ENCODE data around the gene SAMD4A. TPM values are rescaled to one million over a fixed set of nuclear protein-coding genes. Genes with fewer than 3 reads are reported as not detected.

The SAMD4A gene
- total RNA-seq, 1 donor from 2014 or later: 30.0 TPM

GRCh38 chr14:54812617-54813016 lies 245.7 kb downstream of the SAMD4A start:
- no peaks in the 10 kb centered on the region for H3K36me3 Mint-ChIP-seq
- H3K9me3 Mint-ChIP-seq: no peaks in the 10 kb centered on the region
- H3K27ac Mint-ChIP-seq: no peak overlapping the region
- peaks cover 3% of the 10 kb centered on the region for H3K27me3 Mint-ChIP-seq (ENCODE audit: low read depth)
- no peak for DNase-seq (ENCODE audit: low spot score in 2 of 2, unreplicated experiment in 2 of 2)
- TF ChIP-seq CTCF (IDR thresholded peaks at IDR 0.05; ENCODE audit: unreplicated experiment): no peak
- H3K4me3 Mint-ChIP-seq: no peak overlapping the region
- H3K4me1 Mint-ChIP-seq: peaks cover 9% of the 10 kb centered on the region

- H3K27me3 Mint-ChIP-seq (ENCODE audit: low read depth): peaks cover 3% of the 10 kb centered on the region
- peaks cover 7% of the 10 kb centered on the region for H3K4me1 Mint-ChIP-seq
- TF ChIP-seq CTCF (IDR thresholded peaks at IDR 0.05; ENCODE audit: unreplicated experiment): no peak
- DNase-seq (ENCODE audit: low spot score in 2 of 2, unreplicated experiment in 2 of 2): no peak
- no peak overlapping the region for H3K4me3 Mint-ChIP-seq
- no peak overlapping the region for H3K27ac Mint-ChIP-seq
- no peaks in the 10 kb centered on the region for H3K36me3 Mint-ChIP-seq
- no peaks in the 10 kb centered on the region for H3K9me3 Mint-ChIP-seq
These were observed 246.2 kb downstream of the SAMD4A start for GRCh38 chr14:54813081-54813480.

- Mint-ChIP-seq H3K27ac (no peak overlapping the region), H3K9me3 (no peaks in the 10 kb centered on the region), H3K27me3 (ENCODE audit: low read depth) (peaks cover 3% of the 10 kb centered on the region), H3K4me3 (no peak overlapping the region), H3K4me1 (peaks cover 16% of the 10 kb centered on the region), H3K36me3 (no peaks in the 10 kb centered on the region)
- no peak for DNase-seq (ENCODE audit: low spot score in 2 of 2, unreplicated experiment in 2 of 2)
- no peak for TF ChIP-seq CTCF (IDR thresholded peaks at IDR 0.05; ENCODE audit: unreplicated experiment)
These were observed 247.1 kb downstream of the SAMD4A start for GRCh38 chr14:54814076-54814475.

GRCh38 chr14:54815016-54815415 lies 248.1 kb downstream of the SAMD4A start:
- Mint-ChIP-seq H3K9me3 (no peaks in the 10 kb centered on the region), H3K4me3 (no peak overlapping the region), H3K27me3 (ENCODE audit: low read depth) (peaks cover 3% of the 10 kb centered on the region), H3K36me3 (no peaks in the 10 kb centered on the region), H3K4me1 (peaks cover 16% of the 10 kb centered on the region), H3K27ac (no peak overlapping the region)
- TF ChIP-seq CTCF (IDR thresholded peaks at IDR 0.05; ENCODE audit: unreplicated experiment): no peak
- no peak for DNase-seq (ENCODE audit: low spot score in 2 of 2, unreplicated experiment in 2 of 2)

- H3K27ac Mint-ChIP-seq: no peak overlapping the region
- H3K4me1 Mint-ChIP-seq: peaks cover 16% of the 10 kb centered on the region
- H3K27me3 Mint-ChIP-seq (ENCODE audit: low read depth): peaks cover 3% of the 10 kb centered on the region
- H3K36me3 Mint-ChIP-seq: no peaks in the 10 kb centered on the region
- DNase-seq (ENCODE audit: low spot score in 2 of 2, unreplicated experiment in 2 of 2): no peak
- no peak overlapping the region for H3K4me3 Mint-ChIP-seq
- H3K9me3 Mint-ChIP-seq: no peaks in the 10 kb centered on the region
- no peak for TF ChIP-seq CTCF (IDR thresholded peaks at IDR 0.05; ENCODE audit: unreplicated experiment)
These were observed 248.6 kb downstream of the SAMD4A start for GRCh38 chr14:54815515-54815914.

- Mint-ChIP-seq H3K27me3 (ENCODE audit: low read depth) (peaks cover 3% of the 10 kb centered on the region), H3K4me3 (no peak overlapping the region), H3K36me3 (no peaks in the 10 kb centered on the region), H3K27ac (no peak overlapping the region), H3K9me3 (no peaks in the 10 kb centered on the region), H3K4me1 (peaks cover 16% of the 10 kb centered on the region)
- DNase-seq (ENCODE audit: low spot score in 2 of 2, unreplicated experiment in 2 of 2): no peak
- TF ChIP-seq CTCF (IDR thresholded peaks at IDR 0.05; ENCODE audit: unreplicated experiment): no peak
These were observed 249.5 kb downstream of the SAMD4A start for GRCh38 chr14:54816450-54816849.

Data from mesothelial cell of epicardium (in vitro differentiated cells).